ENCODE results near the gene LRRK2.
"Not testable (repeated sequence)": the region's sequence is repeated elsewhere in the genome, so short reads cannot be mapped to it uniquely, and the experiment has no call there.

The LRRK2 gene

GRCh38 chr12:40315375-40315774 is 90.6 kb downstream of the LRRK2 start:
- DNase-seq (ENCODE audit: low read depth): no peak

- DNase-seq (ENCODE audit: low read depth): no peak
Observed at GRCh38 chr12:40324261-40324660, 99.5 kb downstream of the LRRK2 start.

- no peak for DNase-seq (ENCODE audit: low read depth)
Observed at GRCh38 chr12:40325349-40325960, 100.7 kb downstream of the LRRK2 start.

DNA sequence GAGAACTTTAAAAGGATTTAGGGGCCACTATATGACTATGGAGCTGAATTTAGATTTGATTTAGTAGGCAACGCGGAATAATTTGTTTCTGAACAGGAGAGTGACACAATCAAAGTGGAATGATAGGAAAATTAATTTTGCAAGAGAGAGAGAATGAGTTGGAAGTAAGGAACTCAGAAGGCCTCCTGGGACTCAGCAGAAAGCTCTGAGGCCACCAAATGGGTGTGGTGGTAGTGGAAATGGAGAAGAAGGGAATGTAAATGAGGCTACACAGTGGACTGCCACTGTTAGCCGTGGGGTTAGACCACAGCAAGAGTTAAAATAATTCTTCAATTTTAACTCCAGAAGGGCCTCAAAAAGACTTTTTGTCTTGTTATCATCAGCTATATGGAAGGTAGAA is 102.7 kb downstream of the LRRK2 start:
- no peak for DNase-seq (ENCODE audit: low read depth)

GRCh38 chr12:40330180-40330579 is 105.4 kb downstream of the LRRK2 start:
- no peak for DNase-seq (ENCODE audit: low read depth)

DNA sequence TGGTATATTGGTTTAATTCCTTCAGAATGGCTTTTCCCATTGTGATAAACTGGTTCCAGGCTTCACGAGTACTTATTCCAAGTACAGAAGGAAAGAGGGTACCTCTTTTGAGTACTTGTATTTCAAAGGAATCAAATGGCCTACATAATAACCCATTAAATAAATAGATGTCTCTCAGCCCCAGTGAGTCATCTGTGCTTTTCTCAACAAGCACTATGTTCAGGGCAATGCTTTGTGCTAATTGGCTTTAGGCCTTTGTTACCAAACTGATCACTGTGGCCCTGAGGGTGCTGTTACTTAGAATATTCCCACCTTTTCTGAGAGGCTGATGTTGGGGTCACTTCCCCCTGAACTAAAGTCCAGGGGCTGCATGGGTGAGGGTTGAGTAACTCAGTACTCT is 107.1 kb downstream of the LRRK2 start:
- no peak for DNase-seq (ENCODE audit: low read depth)

DNA sequence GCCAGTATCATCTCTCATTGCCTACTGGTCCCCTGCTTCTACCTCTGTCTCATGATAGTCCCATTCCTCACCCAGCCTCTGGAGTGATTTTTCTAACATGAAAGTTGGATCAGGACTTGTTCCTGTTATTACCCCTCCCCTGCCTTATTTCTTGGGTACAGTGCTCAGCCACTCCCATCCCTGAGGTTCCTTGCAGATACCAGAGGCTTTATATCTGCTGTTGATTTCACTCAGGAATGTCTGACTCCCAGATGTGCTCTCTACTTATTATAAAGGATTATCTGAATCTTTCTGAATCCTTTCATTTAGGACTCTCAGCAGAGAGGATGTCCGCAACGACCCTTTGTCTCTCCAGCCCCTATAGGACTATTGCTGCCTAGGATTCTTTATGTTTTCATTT is 111.2 kb downstream of the LRRK2 start:
- DNase-seq (ENCODE audit: low read depth): no peak

DNA sequence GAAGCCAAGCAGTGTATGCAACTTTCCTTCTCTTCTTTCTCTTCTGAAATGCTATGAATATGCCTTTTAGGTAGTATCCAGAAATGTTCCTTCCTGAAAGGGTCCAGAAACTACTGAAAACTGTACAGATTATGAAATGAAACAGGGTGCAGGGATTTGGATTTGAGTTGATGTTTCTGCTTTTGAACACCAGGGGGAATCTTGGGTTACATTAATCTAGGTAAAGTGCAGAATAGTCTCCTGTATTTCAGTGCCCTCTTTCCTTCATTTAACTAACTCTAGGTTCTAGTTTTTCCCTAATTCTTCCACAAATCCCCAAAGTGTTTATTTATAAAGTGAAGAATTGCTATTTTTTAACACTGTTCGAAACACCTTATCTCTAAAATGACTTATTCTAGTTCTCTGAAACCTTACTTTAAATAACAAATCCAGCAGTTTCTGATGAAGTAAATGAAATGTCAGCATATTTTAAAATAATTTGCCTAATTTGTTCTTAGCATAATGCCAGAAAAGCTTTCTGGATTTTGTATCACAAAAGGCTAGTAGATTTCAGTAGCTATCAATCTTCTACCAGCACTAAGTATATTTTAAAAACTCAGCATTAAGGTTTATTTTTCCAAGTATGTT is 111.9 kb downstream of the LRRK2 start:
- no peak for DNase-seq (ENCODE audit: low read depth)

- no peak for DNase-seq (ENCODE audit: low read depth)
Observed at GRCh38 chr12:40338071-40338470, 113.3 kb downstream of the LRRK2 start.

- DNase-seq (ENCODE audit: low read depth): no peak
Observed at GRCh38 chr12:40338621-40339020, 113.8 kb downstream of the LRRK2 start.

- DNase-seq (ENCODE audit: low read depth): no peak
Observed at GRCh38 chr12:40342010-40342409, 117.2 kb downstream of the LRRK2 start.

- DNase-seq (ENCODE audit: low read depth): no peak
Observed at GRCh38 chr12:40343124-40343523, 118.3 kb downstream of the LRRK2 start.

GRCh38 chr12:40344312-40344711 is 119.5 kb downstream of the LRRK2 start:
- DNase-seq (ENCODE audit: low read depth): no peak

- no peak for DNase-seq (ENCODE audit: low read depth)
Observed at GRCh38 chr12:40351976-40352375, 127.2 kb downstream of the LRRK2 start.

GRCh38 chr12:40375076-40375475 is 150.3 kb downstream of the LRRK2 start:
- DNase-seq (ENCODE audit: low read depth): no peak

DNA sequence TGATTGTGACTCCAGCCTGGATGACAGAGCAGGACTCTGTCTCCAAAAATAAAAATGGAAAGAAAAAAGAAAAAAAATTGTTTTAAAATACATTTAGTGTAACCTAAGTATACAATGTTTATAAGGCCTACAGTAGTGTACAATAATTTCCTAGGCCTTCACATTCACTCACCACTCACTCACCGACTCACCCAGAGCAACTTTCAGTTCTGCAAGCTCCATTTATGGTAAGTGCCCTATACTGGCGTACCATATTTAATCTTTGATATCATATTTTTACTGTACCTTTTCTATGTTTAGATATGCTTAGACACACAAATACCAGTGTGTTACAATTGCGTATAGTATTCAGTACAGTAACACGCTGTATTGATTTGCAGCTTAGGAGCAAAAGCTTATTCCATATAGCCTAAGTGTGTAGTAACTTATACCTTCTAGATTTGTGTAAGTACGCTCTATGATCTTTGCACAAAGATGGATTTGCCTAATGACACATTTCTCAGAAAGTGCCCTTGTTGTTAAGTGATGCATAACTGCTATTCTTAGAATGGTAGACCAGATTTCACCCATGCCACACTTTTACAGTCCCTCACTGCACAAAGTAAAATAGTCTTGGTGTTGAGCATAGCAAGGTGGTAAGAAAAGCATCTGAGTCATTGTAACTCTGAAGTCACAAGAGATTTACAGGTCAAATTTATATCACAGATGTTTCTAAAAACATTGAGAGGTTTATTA is 151.9 kb downstream of the LRRK2 start:
- no peak for DNase-seq (ENCODE audit: low read depth)

- no peak for DNase-seq (ENCODE audit: low read depth)
Observed at GRCh38 chr12:40378691-40379090, 153.9 kb downstream of the LRRK2 start.

- DNase-seq (ENCODE audit: low read depth): no peak
Observed at GRCh38 chr12:40382217-40382616, 157.4 kb downstream of the LRRK2 start.

GRCh38 chr12:40387279-40387678 is 162.5 kb downstream of the LRRK2 start:
- not testable (repeated sequence) for DNase-seq (ENCODE audit: low read depth)

GRCh38 chr12:40390980-40391379 is 166.2 kb downstream of the LRRK2 start:
- no peak for DNase-seq (ENCODE audit: low read depth)

DNA sequence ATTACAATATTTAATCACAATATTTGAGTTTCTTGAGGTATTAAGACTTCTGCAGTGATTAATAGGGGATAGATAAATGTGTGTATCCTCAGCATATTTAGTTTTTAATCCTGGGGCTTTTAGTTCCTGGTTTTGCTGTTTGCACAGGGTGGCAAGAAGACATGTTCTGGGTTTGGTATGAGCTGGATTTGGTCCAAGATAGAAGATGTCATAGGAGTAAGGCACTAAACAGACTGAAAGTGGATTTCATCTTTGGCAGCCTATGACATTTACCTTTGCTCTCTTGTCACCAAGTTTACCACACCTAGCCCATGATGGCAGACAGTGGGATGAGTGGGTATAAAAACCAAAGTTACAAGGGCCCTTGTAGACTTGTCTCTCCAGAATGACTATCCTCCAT is 168.2 kb downstream of the LRRK2 start:
- DNase-seq (ENCODE audit: low read depth): no peak

DNA sequence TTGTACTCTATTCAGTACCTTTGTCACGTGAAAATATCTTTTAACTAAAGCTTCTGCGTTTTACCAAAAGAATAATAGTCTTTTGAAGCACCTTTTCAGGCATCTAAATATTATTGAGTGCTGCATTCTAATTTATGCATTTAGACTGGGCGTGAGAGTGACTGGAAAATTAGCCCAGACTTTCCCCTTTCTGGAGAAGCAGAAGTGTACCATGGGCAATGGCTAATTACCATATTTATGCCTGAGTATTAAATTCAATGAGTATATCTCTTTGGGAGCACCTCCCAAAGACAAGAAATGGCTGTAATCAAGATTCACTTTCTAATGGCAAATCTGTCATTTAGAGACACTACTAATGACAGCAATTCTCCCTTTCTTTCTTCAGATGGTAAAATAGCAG is 174.9 kb downstream of the LRRK2 start:
- no peak for DNase-seq (ENCODE audit: low read depth)

DNA sequence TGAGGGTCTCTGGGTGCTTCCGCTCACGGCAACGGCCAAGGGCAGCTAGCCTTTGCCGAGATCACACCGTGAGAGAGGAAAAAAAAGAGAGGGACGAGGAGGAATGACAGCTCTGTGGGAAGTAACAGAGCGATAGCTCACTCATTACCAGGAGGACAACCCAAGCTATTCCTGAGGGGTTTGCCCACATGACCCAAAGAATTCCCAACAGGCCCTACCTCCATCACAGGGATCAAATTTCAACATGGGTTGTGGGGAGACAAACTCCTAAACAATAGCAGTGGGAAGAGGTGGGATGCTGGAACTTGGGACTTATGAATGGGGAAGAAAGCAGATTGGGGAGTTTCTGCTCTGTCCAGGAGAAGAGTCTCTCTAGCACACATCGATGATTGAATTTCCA is 180.6 kb downstream of the LRRK2 start:
- DNase-seq (ENCODE audit: low read depth): no peak
